SK-N-SH (cell line): ENCODE results near the gene REEP1. TPM values are rescaled to one million over a fixed set of nuclear protein-coding genes. Genes with fewer than 3 reads are reported as not detected.

Experiments used
- CTCF ChIA-PET: fragments of 300-600, 350-600 bp; formaldehyde crosslinking; extraction: SDS; loops from one replicate; lab custom pipeline; 2021; lab: Yijun Ruan, JAX
- POLR2A ChIA-PET: fragments of 350-600 bp; sonication (Branson Sonifier 250); formaldehyde crosslinking; extraction: SDS; loops from one replicate; lab custom pipeline; 2020; ENCODE audit warnings: antibody characterized with exemption, inconsistent platforms; lab: Yijun Ruan, JAX
- DNase-seq: peaks from one replicate; pipeline ENCODE4 v3.0.0; 2012
- H2AFZ ChIP-seq: fragments of 200-600 bp; sonication (generic); 2 replicates; pipeline ENCODE4 v1.8.1; 2016; ENCODE audit warnings: antibody characterized with exemption, mild to moderate bottlenecking, low read depth
- H3F3A ChIP-seq: fragments of 200-600 bp; sonication (generic); replicated peaks from 2 replicates; pipeline ENCODE3; 2016; ENCODE audit warnings: antibody characterized with exemption, mild to moderate bottlenecking; ENCODE audit not compliant: insufficient read depth
- H3K27ac ChIP-seq, 2 experiments: fragments of 200-500 bp in 1 of 2; fragments of 200-600 bp in 1 of 2; sonication (Bioruptor generic) in 1 of 2; sonication (generic), shearing (Covaris generic) in 1 of 2; 2 replicates each; pipeline versions ENCODE4 v1.5.1 to v1.6.1; 2014 to 2016; ENCODE audit warnings: low read depth in 2 of 2, inconsistent platforms in 1 of 2, low read length in 1 of 2, mild to moderate bottlenecking in 1 of 2, mixed read lengths in 1 of 2
- H3K27me3 ChIP-seq: fragments of 200-600 bp; sonication (generic), shearing (Covaris generic); 2 replicates; pipeline ENCODE4 v1.6.1; 2016; ENCODE audit warnings: mixed run types; ENCODE audit not compliant: insufficient read depth
- H3K36me3 ChIP-seq, 2 experiments: fragments of 200-500 bp in 1 of 2; fragments of 200-600 bp in 1 of 2; sonication (Bioruptor generic) in 1 of 2; sonication (generic) in 1 of 2; replicated peaks in 1 of 2; 2 replicates each; pipeline versions ENCODE3 to v1.5.1; 2014 to 2016; ENCODE audit warnings: low read length in 1 of 2, mild to moderate bottlenecking in 1 of 2; ENCODE audit not compliant: insufficient read depth in 2 of 2, control insufficient read depth in 1 of 2
- H3K4me1 ChIP-seq, 2 experiments: fragments of 200-500 bp in 1 of 2; fragments of 200-600 bp in 1 of 2; sonication (Bioruptor generic) in 1 of 2; sonication (generic), shearing (Covaris generic) in 1 of 2; 2 replicates each; pipeline versions ENCODE4 v1.5.1 to v1.6.1; 2014 to 2016; ENCODE audit warnings: low read depth in 1 of 2, low read length in 1 of 2, mixed run types in 1 of 2; ENCODE audit not compliant: insufficient read depth in 2 of 2, control insufficient read depth in 1 of 2
- H3K4me2 ChIP-seq: fragments of 200-600 bp; sonication (generic), shearing (Covaris generic); 2 replicates; pipeline ENCODE4 v1.6.1; 2017; ENCODE audit warnings: mixed run types
- H3K4me3 ChIP-seq, 2 experiments: fragments of 200-500 bp in 1 of 2; fragments of 200-600 bp in 1 of 2; sonication (Bioruptor generic) in 1 of 2; sonication (generic), shearing (Covaris generic) in 1 of 2; 2 replicates each; pipeline versions ENCODE4 v1.5.1 to v1.8.1; 2014 to 2016; ENCODE audit warnings: low read depth in 2 of 2, inconsistent platforms in 1 of 2, low read length in 1 of 2, mild to moderate bottlenecking in 1 of 2, mixed read lengths in 1 of 2, moderate library complexity in 1 of 2
- H3K79me2 ChIP-seq: fragments of 200-600 bp; sonication (generic); 2 replicates; pipeline ENCODE4 v1.8.1; 2017; ENCODE audit warnings: mild to moderate bottlenecking; ENCODE audit not compliant: insufficient read depth
- H3K9ac ChIP-seq: fragments of 200-600 bp; sonication (generic); 2 replicates; pipeline ENCODE4 v1.6.1; 2017; ENCODE audit warnings: mixed run types
- H3K9me2 ChIP-seq: fragments of 200-600 bp; sonication (generic); 2 replicates; pipeline ENCODE4 v1.6.1; 2017; ENCODE audit warnings: mixed run types
- H3K9me3 ChIP-seq: fragments of 200-600 bp; sonication (generic); 2 replicates; pipeline ENCODE4 v1.6.1; 2017; ENCODE audit warnings: mixed run types, mild to moderate bottlenecking, moderate library complexity
- H4K20me1 ChIP-seq: fragments of 200-600 bp; sonication (generic); 2 replicates; pipeline ENCODE4 v1.6.1; 2017; ENCODE audit warnings: mild to moderate bottlenecking, mixed run types; ENCODE audit not compliant: insufficient read depth
- CTCF ChIP-seq: fragments of 200-600 bp; sonication (generic); IDR thresholded peaks from 2 replicates; pipeline ENCODE4 v1.6.1; 2017; ENCODE audit warnings: antibody characterized with exemption, mild to moderate bottlenecking, moderate library complexity
- FOXM1 ChIP-seq: IDR thresholded peaks from 2 replicates; pipeline ENCODE4 v1.4.0; 2012; ENCODE audit warnings: low read depth, mild to moderate bottlenecking
- IRF3 ChIP-seq: fragments of 150-350 bp; IDR thresholded peaks from 2 replicates; pipeline ENCODE4 v1.6.1; 2016; ENCODE audit warnings: mild to moderate bottlenecking, low read depth, low read length
- MXI1 ChIP-seq: IDR thresholded peaks from 2 replicates; pipeline ENCODE4 v1.6.1; 2012; ENCODE audit warnings: mild to moderate bottlenecking, low read depth, low read length, improper control_type of control experiment
- NFIC ChIP-seq: IDR thresholded peaks from 2 replicates; pipeline ENCODE4 v1.4.0; 2012; ENCODE audit warnings: borderline replicate concordance
- POLR2AphosphoS5 ChIP-seq: IDR thresholded peaks from 2 replicates; pipeline ENCODE4 v1.6.1; 2012; ENCODE audit warnings: low read depth, low read length
- RCOR1 ChIP-seq: fragments of 150-350 bp; IDR thresholded peaks from 2 replicates; pipeline ENCODE4 v1.6.1; 2017; ENCODE audit warnings: antibody characterized with exemption, low read length
- REST ChIP-seq: IDR thresholded peaks from 2 replicates; pipeline ENCODE4 v1.6.1; 2012; ENCODE audit warnings: mild to moderate bottlenecking, low read depth, low read length, moderate library complexity
- RFX5 ChIP-seq: IDR thresholded peaks from 2 replicates; pipeline ENCODE4 v1.6.1; 2012; ENCODE audit warnings: mild to moderate bottlenecking, improper control_type of control experiment, low read length
- TEAD4 ChIP-seq: IDR thresholded peaks from 2 replicates; pipeline ENCODE4 v1.4.0; 2012; ENCODE audit warnings: mild to moderate bottlenecking, borderline replicate concordance; ENCODE audit not compliant: insufficient read depth
- USF1 ChIP-seq: IDR thresholded peaks from 2 replicates; pipeline ENCODE4 v1.4.0; 2012; ENCODE audit warnings: low read depth, borderline replicate concordance
- USF2 ChIP-seq: fragments of 150-350 bp; IDR thresholded peaks from 2 replicates; pipeline ENCODE4 v1.6.1; 2017; ENCODE audit warnings: antibody characterized with exemption, low read length, low read depth, borderline replicate concordance
- YY1 ChIP-seq: IDR thresholded peaks from 2 replicates; pipeline ENCODE4 v1.4.0; 2012; ENCODE audit warnings: low read depth, mild to moderate bottlenecking
- WGBS: methylation state at CpG from one replicate; pipeline ENCODE4 v1.1.6; 2017; ENCODE audit warnings: low lambda C conversion rate; 5-methylcytosine and 5-hydroxymethylcytosine counted together
- polyA plus RNA-seq, 3 experiments: library from polyadenylated mRNA; depleted of rRNA; stranded (reverse); fragments of >200 nt; gene quantifications; 2 replicates each; pipeline ENCODE4 v1.2.3, GENCODE V29; 2012

REEP1 gene
- polyA plus RNA-seq, 1 of the 3 experiments (the other 2 are of a cell fraction), result 0.13 TPM

GRCh38 chr2:86263956-86264355 is 73.5 kb downstream of the REEP1 start (continued):
- TF ChIP-seq YY1, result no peak
- no peak for TF ChIP-seq POLR2AphosphoS5
- TF ChIP-seq CTCF, result no peak

GRCh38 chr2:86260978-86261377 is 76.4 kb downstream of the REEP1 start:
- POLR2A ChIA-PET, result no interaction called here
- no peak overlapping the region for H2AFZ ChIP-seq
- no peak for TF ChIP-seq FOXM1
- no peak for TF ChIP-seq NFIC
- TF ChIP-seq RFX5, result no peak
- no peak for TF ChIP-seq MXI1
- TF ChIP-seq USF2, result no peak
- no peak for TF ChIP-seq RCOR1
- no peak for TF ChIP-seq POLR2AphosphoS5
- TF ChIP-seq, all 33 proteins: peak for 0
- H3K27me3 ChIP-seq, result no peaks in the 10 kb centered on the region; the same call in 1 of the 2 replicates
- no peaks in the 10 kb centered on the region for H3K9me3 ChIP-seq
- no peaks in the 10 kb centered on the region for H4K20me1 ChIP-seq
- no peak overlapping the region for H3K4me3 ChIP-seq
- H3K36me3 ChIP-seq, result no peaks in the 10 kb centered on the region
- H3K27ac ChIP-seq, result no peak overlapping the region
- no peaks in the 10 kb centered on the region for H3F3A ChIP-seq
- 36% methylated on average over 2 of the region's 2 CpGs for WGBS
- no peaks in the 10 kb centered on the region for H3K4me1 ChIP-seq
- DNase-seq, result no peak
- CTCF ChIA-PET, result no interaction called here
- no peaks in the 10 kb centered on the region for H3K9me2 ChIP-seq
- H3K4me2 ChIP-seq, result no peak overlapping the region
- no peak overlapping the region for H3K9ac ChIP-seq
- no peaks in the 10 kb centered on the region for H3K79me2 ChIP-seq

GRCh38 chr2:86258106-86258505 is 79.3 kb downstream of the REEP1 start:
- ChIA-PET CTCF (no interaction called here), POLR2A (no interaction called here)
- no peak overlapping the region for H3K4me2 ChIP-seq
- H3K36me3 ChIP-seq, result no peaks in the 10 kb centered on the region
- 61% methylated on average over 2 of the region's 2 CpGs for WGBS
- H3K27me3 ChIP-seq, result peaks cover 5% of the 10 kb centered on the region; the same call in 1 of the 2 replicates
- H3K27ac ChIP-seq, result no peak overlapping the region
- H3F3A ChIP-seq, result no peaks in the 10 kb centered on the region
- H3K9me3 ChIP-seq, result no peaks in the 10 kb centered on the region
- H3K4me1 ChIP-seq, result no peaks in the 10 kb centered on the region; a peak in 1 of 4 replicates
- no peak overlapping the region for H3K4me3 ChIP-seq
- H3K79me2 ChIP-seq, result no peaks in the 10 kb centered on the region
- no peaks in the 10 kb centered on the region for H4K20me1 ChIP-seq
- H3K9me2 ChIP-seq, result no peaks in the 10 kb centered on the region
- H2AFZ ChIP-seq, result no peak overlapping the region
- no peak overlapping the region for H3K9ac ChIP-seq
- no peak for DNase-seq
- TF ChIP-seq RCOR1 (no peak), IRF3 (no peak), REST (no peak), RFX5 (no peak), TEAD4 (no peak), NFIC (no peak), CTCF (no peak), USF1 (no peak)
